SK-N-SH treated with all-trans-retinoic acid at 6 μM for 48 hours (cell line): Measurements from ENCODE around the gene ELF3.

ENCODE experiments used
- ATAC-seq: fragments of 200-7000 bp; cut with Tn5 transposase; 3 replicates; pipeline ENCODE4 v1.9.1; 2020; ENCODE audit warnings: mild to moderate bottlenecking, moderate library complexity
- ARNTL ChIP-seq: fragments of 450-650 bp; formaldehyde crosslinking; IDR thresholded peaks from 2 replicates; pipeline ENCODE4 v1.5.0; 2020; ENCODE audit warnings: low read depth, mild to moderate bottlenecking, moderate library complexity, borderline replicate concordance
- BACH2 ChIP-seq: fragments of 250-450 bp; sonication (Bioruptor Pico); IDR thresholded peaks from 2 replicates; pipeline ENCODE4 v1.9.0; 2021; ENCODE audit warnings: mild to moderate bottlenecking, borderline replicate concordance
- CSDC2 ChIP-seq: fragments of 250-450 bp; sonication (Bioruptor Pico); IDR thresholded peaks from 2 replicates; pipeline ENCODE4 v1.5.0; 2020; ENCODE audit warnings: mild to moderate bottlenecking, moderate library complexity
- ESRRG ChIP-seq: fragments of 250-450 bp; sonication (Bioruptor Pico); IDR thresholded peaks from 2 replicates; pipeline ENCODE4 v1.6.1; 2021; ENCODE audit warnings: mild to moderate bottlenecking
- ISL1 ChIP-seq: fragments of 250-450 bp; sonication (Bioruptor Pico); IDR thresholded peaks from 2 replicates; pipeline ENCODE4 v2.1.2; 2022; ENCODE audit warnings: mild to moderate bottlenecking, moderate library complexity
- OSR1 ChIP-seq: fragments of 250-450 bp; sonication (Bioruptor Pico); IDR thresholded peaks from 2 replicates; pipeline ENCODE4 v1.8.0; 2022; ENCODE audit warnings: moderate library complexity, mild to moderate bottlenecking, inconsistent platforms
- POU6F1 ChIP-seq: fragments of 250-450 bp; sonication (Bioruptor Pico); IDR thresholded peaks from 2 replicates; pipeline ENCODE4 v1.8.0; 2021; ENCODE audit warnings: low read depth, mild to moderate bottlenecking, moderate library complexity, borderline replicate concordance
- PPARA ChIP-seq: fragments of 250-450 bp; sonication (Bioruptor Pico); IDR thresholded peaks from 2 replicates; pipeline ENCODE4 v1.5.0; 2020; ENCODE audit warnings: mild to moderate bottlenecking, borderline replicate concordance
- RARB ChIP-seq: fragments of 250-450 bp; sonication (Bioruptor Pico); IDR thresholded peaks from 2 replicates; pipeline ENCODE4 v1.8.0; 2021; ENCODE audit warnings: mild to moderate bottlenecking, moderate library complexity
- SNAI2 ChIP-seq: fragments of 250-450 bp; sonication (Bioruptor Pico); IDR thresholded peaks from 2 replicates; pipeline ENCODE4 v1.5.0; 2020; ENCODE audit warnings: mild to moderate bottlenecking, moderate library complexity
- TCF4 ChIP-seq: fragments of 250-450 bp; sonication (Bioruptor Pico); IDR thresholded peaks from 2 replicates; pipeline ENCODE4 v1.8.0; 2021; ENCODE audit warnings: mild to moderate bottlenecking, moderate library complexity, borderline replicate concordance
- TOX ChIP-seq: fragments of 250-450 bp; sonication (Bioruptor Pico); IDR thresholded peaks from 2 replicates; pipeline ENCODE4 v1.8.0; 2021; ENCODE audit warnings: mild to moderate bottlenecking, moderate library complexity, borderline replicate concordance
- ZFP3 ChIP-seq: fragments of 250-450 bp; sonication (Bioruptor Pico); IDR thresholded peaks from 2 replicates; pipeline ENCODE4 v1.5.0; 2020; ENCODE audit warnings: mild to moderate bottlenecking, moderate library complexity
- ZFP30 ChIP-seq: fragments of 450-650 bp; formaldehyde crosslinking; IDR thresholded peaks from 2 replicates; pipeline ENCODE4 v1.5.0; 2022; ENCODE audit warnings: mild to moderate bottlenecking, moderate library complexity
- ZNF70 ChIP-seq: fragments of 450-650 bp; formaldehyde crosslinking; IDR thresholded peaks from 2 replicates; pipeline ENCODE4 v1.5.0; 2020; ENCODE audit warnings: mild to moderate bottlenecking, moderate library complexity
- ZNF8 ChIP-seq: fragments of 450-650 bp; formaldehyde crosslinking; IDR thresholded peaks from 2 replicates; pipeline ENCODE4 v1.5.0; 2020; ENCODE audit warnings: mild to moderate bottlenecking, moderate library complexity
- TF ChIP-seq, protein P1 (sequence below): fragments of 250-450 bp; sonication (Bioruptor Pico); IDR thresholded peaks from 2 replicates; pipeline ENCODE4 v1.5.0; 2020; ENCODE audit warnings: mild to moderate bottlenecking, moderate library complexity
- TF ChIP-seq, protein P2 (sequence below): fragments of 250-450 bp; sonication (Bioruptor Pico); IDR thresholded peaks from 2 replicates; pipeline ENCODE4 v1.8.0; 2020; ENCODE audit warnings: mild to moderate bottlenecking, moderate library complexity, borderline replicate concordance
- TF ChIP-seq, protein P3 (sequence below): fragments of 250-450 bp; sonication (Bioruptor Pico); IDR thresholded peaks from 2 replicates; pipeline ENCODE4 v1.5.1; 2020; ENCODE audit warnings: low read depth, mild to moderate bottlenecking, moderate library complexity

ELF3 gene

DNA sequence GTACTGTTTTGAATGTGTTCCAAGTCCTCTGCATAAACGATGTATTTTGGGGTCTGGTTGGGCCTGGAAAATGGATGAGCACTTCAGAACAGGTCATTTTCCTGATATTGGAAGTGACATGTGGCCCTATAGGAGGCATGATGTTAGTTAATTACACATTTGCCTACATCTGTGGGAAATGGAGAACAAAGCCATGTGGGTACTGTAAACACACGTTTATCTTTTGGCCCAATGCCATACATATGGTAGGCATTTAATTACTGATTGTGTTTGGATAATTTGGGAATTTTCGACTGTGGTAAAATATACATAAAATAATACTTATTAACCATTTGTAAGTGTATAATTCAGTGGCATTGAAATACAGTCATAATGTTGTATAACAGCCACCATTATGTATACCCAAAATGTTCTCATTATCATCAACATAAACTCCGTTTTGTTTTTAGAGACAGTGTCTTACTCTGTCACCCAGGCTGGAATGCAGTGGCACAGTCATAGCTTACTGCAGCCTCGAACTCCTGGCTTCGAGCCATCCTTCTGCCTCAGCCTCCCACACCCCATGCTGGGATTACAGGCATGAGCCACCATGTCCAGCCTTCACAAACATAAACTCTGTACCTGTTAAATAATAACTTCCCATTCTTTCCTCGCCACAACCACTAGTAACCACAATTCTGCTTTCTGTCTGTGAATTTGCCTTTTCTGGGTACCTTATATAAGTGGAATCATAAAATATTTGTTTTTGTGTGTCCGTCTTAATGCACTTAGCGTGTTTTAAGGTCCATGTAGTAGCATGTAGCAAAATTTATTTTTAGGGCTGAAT is 39.8 kb upstream of the ELF3 start:
- ATAC-seq: no peak
- TF ChIP-seq, protein P1, sequence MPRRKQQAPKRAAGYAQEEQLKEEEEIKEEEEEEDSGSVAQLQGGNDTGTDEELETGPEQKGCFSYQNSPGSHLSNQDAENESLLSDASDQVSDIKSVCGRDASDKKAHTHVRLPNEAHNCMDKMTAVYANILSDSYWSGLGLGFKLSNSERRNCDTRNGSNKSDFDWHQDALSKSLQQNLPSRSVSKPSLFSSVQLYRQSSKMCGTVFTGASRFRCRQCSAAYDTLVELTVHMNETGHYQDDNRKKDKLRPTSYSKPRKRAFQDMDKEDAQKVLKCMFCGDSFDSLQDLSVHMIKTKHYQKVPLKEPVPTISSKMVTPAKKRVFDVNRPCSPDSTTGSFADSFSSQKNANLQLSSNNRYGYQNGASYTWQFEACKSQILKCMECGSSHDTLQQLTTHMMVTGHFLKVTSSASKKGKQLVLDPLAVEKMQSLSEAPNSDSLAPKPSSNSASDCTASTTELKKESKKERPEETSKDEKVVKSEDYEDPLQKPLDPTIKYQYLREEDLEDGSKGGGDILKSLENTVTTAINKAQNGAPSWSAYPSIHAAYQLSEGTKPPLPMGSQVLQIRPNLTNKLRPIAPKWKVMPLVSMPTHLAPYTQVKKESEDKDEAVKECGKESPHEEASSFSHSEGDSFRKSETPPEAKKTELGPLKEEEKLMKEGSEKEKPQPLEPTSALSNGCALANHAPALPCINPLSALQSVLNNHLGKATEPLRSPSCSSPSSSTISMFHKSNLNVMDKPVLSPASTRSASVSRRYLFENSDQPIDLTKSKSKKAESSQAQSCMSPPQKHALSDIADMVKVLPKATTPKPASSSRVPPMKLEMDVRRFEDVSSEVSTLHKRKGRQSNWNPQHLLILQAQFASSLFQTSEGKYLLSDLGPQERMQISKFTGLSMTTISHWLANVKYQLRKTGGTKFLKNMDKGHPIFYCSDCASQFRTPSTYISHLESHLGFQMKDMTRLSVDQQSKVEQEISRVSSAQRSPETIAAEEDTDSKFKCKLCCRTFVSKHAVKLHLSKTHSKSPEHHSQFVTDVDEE (CRISPR knock-in tag): peak; percentile 64; the same call in 1 of the 2 replicates
- no peak for TF ChIP-seq ZFP30 (CRISPR knock-in tag)
- TF ChIP-seq TCF4 (CRISPR knock-in tag): peak; percentile 89

DNA sequence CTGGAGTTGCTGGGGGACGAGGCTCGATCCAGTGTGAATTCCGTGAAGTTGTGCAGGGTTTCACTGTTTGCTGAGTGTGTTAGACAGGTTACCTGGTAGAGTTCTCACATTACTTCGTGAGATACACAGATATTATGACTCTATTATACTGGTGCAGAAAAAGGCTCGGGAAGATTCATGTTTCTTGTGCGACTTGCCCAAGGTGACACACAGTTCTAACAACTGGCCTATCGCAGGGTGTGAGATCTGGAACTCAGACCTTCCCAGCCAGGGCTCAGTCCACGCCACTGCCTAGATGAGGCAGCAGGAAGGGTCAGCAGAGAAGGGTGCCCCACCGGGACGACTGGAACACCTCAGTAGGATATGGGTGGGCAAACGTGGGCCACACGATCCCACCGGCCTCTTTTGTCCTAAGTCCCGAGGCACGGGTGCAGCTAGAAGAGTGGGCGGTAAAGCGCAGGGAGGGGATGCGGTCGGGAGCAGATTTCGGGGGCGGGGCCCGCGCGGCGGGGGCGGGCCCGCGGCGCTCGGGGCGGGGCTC is 28.2 kb upstream of the ELF3 start:
- TF ChIP-seq POU6F1 (CRISPR knock-in tag) (no peak), ZNF70 (CRISPR knock-in tag) (peak; percentile 97)
- ATAC-seq: peak; percentile 26

- peak; percentile 93 for ATAC-seq
- no peak for TF ChIP-seq TCF4 (CRISPR knock-in tag)
- TF ChIP-seq ESRRG: no peak
These were observed 27.6 kb upstream of the ELF3 start, which contains the start of gene RNPEP for GRCh38 chr1:201982623-201983379. RNPEP (plus strand) TSS chr1:201982648; CDS start chr1:201982667, 19 bp downstream.

- no peak for ATAC-seq
- TF ChIP-seq CSDC2 (no peak), ESRRG (no peak), ZNF8 (no peak), ZFP3 (CRISPR knock-in tag) (no peak), ARNTL (CRISPR knock-in tag) (no peak), TOX (CRISPR knock-in tag) (no peak), POU6F1 (CRISPR knock-in tag) (no peak), PPARA (no peak), SNAI2 (CRISPR knock-in tag) (no peak)
These were observed 27.0 kb upstream of the ELF3 start for GRCh38 chr1:201983380-201983805.

DNA sequence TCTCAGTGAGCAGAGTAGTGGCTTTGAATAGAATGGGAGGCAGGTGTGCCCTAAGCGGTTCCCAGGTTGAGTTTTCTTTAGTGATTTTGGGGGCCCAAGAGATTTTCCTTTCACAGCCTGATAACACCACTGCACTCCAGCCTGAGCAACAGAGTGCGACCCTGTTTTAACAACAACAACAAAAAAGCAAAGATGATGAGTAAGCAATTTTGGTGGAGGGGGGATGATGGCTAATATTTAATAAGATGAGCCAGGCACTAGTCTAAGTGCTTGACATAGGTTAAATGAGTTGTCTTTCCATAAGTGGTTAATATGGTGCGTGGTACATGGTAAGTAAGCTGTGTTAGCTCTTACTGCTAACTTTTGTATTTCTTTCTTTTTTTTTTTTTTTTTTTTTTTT is 25.9 kb upstream of the ELF3 start:
- ATAC-seq: no peak

More for the DNA sequence above, 25.9 kb upstream of the ELF3 start:
- TF ChIP-seq TOX (CRISPR knock-in tag): no peak
- TF ChIP-seq ZNF8: no peak
- TF ChIP-seq, protein P2, sequence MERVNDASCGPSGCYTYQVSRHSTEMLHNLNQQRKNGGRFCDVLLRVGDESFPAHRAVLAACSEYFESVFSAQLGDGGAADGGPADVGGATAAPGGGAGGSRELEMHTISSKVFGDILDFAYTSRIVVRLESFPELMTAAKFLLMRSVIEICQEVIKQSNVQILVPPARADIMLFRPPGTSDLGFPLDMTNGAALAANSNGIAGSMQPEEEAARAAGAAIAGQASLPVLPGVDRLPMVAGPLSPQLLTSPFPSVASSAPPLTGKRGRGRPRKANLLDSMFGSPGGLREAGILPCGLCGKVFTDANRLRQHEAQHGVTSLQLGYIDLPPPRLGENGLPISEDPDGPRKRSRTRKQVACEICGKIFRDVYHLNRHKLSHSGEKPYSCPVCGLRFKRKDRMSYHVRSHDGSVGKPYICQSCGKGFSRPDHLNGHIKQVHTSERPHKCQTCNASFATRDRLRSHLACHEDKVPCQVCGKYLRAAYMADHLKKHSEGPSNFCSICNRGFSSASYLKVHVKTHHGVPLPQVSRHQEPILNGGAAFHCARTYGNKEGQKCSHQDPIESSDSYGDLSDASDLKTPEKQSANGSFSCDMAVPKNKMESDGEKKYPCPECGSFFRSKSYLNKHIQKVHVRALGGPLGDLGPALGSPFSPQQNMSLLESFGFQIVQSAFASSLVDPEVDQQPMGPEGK (CRISPR knock-in tag): no peak
- TF ChIP-seq SNAI2 (CRISPR knock-in tag): no peak
- TF ChIP-seq ZFP30 (CRISPR knock-in tag): no peak
- no peak for TF ChIP-seq PPARA
- no peak for TF ChIP-seq ZNF70 (CRISPR knock-in tag)
- TF ChIP-seq, protein P3, sequence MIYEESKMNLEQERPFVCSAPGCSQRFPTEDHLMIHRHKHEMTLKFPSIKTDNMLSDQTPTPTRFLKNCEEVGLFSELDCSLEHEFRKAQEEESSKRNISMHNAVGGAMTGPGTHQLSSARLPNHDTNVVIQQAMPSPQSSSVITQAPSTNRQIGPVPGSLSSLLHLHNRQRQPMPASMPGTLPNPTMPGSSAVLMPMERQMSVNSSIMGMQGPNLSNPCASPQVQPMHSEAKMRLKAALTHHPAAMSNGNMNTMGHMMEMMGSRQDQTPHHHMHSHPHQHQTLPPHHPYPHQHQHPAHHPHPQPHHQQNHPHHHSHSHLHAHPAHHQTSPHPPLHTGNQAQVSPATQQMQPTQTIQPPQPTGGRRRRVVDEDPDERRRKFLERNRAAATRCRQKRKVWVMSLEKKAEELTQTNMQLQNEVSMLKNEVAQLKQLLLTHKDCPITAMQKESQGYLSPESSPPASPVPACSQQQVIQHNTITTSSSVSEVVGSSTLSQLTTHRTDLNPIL: no peak
- no peak for TF ChIP-seq CSDC2
- TF ChIP-seq BACH2 (CRISPR knock-in tag): no peak
- no peak for TF ChIP-seq RARB
- TF ChIP-seq ESRRG: no peak
- no peak for TF ChIP-seq OSR1 (CRISPR knock-in tag)
- TF ChIP-seq ISL1 (CRISPR knock-in tag): no peak
